NCI-H1417 treated with DMSO at 0.1 percent for 48 hours (cell line): ENCODE data around the gene TRNT1.

Experiments used
- DNase-seq: peaks from one replicate; lab custom pipeline; 2025; lab: John Stamatoyannopoulos, UW

TRNT1 gene

DNA sequence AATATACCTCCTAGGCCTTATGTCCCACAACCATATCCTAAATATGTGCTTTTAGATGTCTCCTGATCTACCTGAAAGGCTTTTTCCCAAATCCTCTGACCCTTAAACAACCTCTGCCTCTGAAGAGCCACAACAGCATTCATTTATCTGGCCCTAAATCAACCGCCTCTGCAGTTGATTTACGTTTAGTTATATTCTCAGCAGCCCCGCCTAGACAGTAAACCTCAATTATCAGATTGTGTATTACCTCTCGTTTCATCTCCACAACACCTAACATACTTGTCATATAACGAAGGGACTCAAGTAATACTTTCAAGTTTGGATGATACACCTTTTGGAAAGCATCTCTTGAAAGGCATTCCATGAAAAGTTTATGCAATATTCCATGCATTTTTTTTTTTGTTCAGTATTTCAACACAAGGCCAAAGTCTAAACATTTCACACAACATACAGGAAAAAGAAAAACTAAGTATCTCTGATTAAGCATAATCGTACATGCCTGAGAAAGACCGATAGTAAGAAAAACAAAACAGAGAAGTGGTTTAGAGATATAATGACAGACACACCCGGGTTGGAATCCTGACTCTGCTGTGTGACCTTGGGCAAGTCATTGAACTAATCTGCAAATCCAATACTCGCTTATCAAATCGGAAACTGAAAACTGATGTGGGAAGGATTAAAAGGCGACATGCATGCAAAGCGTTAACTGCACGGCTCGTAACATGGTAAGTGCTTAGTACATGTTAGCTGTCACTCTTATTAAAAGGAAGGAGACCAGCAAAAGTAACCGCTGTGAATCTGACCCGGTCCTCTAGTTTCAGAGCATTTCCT lies 52.0 kb downstream of the TRNT1 start:
- DNase-seq, result no peak

GRCh38 chr3:3179407-3180094 lies 52.8 kb downstream of the TRNT1 start, which contains the start of gene CRBN:
CRBN (minus strand) TSS chr3:3179691; CDS start chr3:3179687, 4 bp downstream.
- peak; percentile 6 for DNase-seq

DNA sequence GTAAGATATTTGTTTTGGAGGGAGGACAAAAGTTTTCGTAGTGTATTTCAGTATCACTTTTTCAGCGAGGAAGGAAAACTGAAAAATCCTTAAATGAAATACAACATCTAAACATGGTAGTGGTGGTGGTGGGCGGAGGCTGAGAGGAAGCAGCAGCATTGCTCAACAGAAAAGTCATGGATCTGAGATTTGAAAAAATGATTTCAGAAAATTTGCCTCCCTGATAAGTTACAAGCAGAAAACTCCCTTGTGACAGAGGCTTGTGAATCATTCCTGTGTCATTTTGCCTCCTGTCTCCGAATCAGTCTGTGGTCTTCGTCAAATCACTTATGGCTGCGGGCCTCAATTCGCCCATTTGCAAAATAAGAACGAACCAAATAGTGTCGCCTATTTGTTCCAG lies 53.7 kb downstream of the TRNT1 start:
- DNase-seq, result no peak

DNA sequence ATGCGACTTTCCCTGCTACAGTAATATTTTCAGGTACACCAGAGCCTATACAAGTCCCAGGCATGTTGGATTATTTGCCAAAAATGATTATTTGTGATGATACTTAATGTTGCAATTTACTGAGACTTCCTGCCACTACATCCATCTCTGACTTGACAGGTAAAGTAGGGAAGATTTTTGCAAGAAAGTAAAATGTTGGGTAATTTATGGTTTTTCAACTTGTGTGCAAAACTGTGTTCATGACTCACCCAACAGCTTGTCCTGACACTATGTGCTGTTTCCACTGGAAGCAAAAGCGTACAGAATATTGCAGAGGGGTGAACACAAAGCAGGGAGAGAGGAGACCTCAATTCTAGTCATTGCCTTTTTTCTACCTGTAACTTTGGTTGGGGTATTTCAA lies 58.1 kb downstream of the TRNT1 start:
- no peak for DNase-seq

DNA sequence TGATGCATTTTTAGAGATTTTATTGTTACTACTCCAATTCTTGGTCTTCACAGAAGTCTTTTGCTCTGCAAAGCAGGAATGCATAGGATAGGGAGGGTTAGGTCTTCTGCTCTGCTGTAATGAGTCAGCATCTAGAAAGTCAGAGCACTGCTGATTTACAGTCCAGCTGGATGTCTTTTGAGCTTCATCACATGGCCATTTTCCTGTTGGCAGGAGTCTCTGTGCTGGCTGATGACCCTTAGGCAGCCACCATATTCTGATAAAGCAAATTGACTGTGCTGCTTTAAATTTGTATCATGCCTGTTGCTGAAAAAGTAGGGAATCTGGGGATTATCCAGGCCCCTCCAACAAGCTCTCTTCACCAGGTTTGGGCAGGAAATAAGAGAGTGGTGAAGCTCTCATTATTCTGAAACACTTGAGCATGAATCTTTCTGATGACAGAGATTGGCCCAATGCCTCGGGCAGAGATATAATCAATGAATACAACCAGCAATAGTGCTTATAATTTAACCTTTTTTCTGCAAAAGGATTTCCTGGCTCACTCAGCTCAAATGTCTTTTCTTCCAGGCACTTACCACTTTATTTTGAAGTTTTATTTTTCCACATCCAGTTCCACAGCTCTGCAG lies 62.5 kb downstream of the TRNT1 start:
- DNase-seq, result no peak

- DNase-seq, result no peak
Observed at GRCh38 chr3:3189961-3190360, 63.2 kb downstream of the TRNT1 start.

GRCh38 chr3:3191675-3192285 lies 65.0 kb downstream of the TRNT1 start:
- no peak for DNase-seq

DNA sequence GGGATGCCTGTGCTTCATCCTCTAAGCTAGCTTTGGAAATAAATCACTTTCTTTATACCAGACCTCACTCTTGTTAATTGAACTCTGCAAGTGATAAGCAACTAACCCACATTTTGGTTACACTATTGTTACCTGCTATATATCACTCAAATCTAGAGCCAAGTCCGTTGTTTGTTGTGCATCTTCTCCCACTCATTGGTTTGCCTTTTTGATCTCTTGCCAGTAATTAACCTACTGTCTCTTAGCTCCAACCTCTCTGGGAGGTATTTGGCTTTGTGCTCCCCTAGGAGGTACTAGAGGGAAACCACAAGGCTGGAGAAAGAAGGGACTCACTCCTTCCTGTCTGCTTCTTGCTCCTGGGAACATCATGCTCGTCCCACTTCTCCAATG lies 65.5 kb downstream of the TRNT1 start:
- DNase-seq, result no peak

DNA sequence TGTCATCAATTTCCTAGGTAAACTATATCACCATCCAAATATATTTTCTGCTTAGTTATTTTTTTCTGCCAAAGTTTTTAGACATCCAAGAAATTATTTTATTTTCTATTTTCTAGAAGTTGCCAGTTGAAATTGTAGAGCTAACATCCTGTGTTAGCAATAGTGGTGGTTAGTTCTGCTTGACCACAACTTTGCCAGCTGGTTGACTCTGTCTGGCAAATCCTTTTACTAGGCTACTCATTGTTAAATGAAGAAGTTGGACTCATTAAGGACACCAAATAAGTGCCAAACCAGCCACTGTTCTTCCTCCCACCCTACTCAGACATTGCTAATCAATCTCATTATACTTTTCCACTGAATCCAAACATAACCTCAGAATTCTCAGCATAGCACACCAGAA lies 68.1 kb downstream of the TRNT1 start:
- DNase-seq, result no peak

DNA sequence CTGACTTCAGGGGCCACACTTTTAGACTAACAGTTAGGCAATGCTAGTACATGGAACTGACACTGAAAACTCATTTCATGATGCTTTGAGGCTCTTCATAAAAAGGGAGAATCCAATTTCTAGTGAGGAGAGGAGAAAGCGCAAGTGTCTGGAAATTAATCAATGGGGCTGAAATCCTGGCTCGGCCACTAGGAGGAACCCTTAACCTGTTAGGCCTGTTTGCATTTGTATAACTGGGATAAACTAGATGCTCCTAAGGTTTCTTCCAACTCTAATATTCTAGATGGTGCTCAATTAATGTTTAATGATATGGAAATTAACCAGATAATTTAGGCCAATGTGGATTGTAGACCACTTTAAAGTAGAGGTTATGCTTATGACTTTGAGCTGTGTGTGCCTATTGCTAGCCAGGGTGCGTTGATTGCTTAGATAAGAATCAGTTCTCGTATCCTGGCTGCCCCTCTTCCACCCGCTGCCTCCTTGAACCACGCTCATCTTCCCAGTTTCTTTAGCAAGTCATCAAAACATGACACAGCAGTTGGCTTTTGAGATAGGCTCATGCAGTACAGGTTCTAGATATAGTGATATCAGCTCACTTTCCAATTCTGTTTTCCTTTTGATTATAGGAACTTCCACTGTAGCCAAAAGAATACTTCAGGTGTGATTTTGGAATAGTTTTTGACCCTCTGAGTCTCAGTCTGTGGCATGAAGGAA lies 69.6 kb downstream of the TRNT1 start:
- DNase-seq, result no peak
